Measurements from ENCODE around the gene ATP8B3.

DNA sequence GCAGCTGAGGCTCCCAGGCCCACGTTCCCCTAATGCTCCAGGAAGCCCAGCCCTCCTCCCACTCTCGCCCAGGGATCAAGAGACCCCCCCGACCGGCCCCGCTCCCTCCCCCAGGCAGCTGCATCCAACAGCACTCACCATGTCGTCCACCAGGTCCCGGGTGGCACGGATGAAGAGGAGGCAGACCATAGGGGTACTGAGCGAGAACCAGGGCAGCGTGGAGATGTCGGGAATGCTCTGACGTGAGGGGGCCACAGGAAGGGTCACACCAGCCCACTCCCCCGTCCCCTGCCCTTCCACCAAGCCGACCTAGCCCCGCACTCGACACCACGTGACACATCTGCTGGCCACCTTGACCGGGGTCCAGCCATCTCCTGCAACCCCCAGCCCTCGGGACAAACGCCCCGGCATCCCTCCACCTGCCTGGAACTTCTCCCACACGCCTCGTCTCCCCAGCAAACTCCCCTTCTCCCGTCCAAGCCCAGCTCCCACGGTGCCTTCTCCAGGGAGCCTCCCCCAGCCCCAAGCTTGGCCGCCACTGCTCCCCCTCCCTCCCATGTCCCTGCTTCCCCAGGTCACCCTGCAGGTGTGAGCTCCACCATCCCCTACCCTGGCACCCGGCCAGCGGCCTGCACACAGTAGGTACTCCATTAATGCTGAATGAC lies 4.9 kb downstream of the ATP8B3 start:
- TF ChIP-seq, protein P1, sequence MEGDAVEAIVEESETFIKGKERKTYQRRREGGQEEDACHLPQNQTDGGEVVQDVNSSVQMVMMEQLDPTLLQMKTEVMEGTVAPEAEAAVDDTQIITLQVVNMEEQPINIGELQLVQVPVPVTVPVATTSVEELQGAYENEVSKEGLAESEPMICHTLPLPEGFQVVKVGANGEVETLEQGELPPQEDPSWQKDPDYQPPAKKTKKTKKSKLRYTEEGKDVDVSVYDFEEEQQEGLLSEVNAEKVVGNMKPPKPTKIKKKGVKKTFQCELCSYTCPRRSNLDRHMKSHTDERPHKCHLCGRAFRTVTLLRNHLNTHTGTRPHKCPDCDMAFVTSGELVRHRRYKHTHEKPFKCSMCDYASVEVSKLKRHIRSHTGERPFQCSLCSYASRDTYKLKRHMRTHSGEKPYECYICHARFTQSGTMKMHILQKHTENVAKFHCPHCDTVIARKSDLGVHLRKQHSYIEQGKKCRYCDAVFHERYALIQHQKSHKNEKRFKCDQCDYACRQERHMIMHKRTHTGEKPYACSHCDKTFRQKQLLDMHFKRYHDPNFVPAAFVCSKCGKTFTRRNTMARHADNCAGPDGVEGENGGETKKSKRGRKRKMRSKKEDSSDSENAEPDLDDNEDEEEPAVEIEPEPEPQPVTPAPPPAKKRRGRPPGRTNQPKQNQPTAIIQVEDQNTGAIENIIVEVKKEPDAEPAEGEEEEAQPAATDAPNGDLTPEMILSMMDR (conservative IDR thresholded peaks at IDR 0.05; ENCODE audit: low read depth in 2 of 2) = no peak
- TF ChIP-seq JUNB (IDR thresholded peaks at IDR 0.05; ENCODE audit: unreplicated experiment) (no peak), ETS1 (IDR thresholded peaks at IDR 0.05) (no peak), POLR2AphosphoS5 (IDR thresholded peaks at IDR 0.05; ENCODE audit: low read depth) (no peak), STAT1 (IDR thresholded peaks at IDR 0.05; ENCODE audit: unreplicated experiment) (no peak), EZH2phosphoT487 (IDR thresholded peaks at IDR 0.05; ENCODE audit: unreplicated experiment) (no peak), EZH2 (IDR thresholded peaks at IDR 0.05; ENCODE audit: low read depth, unreplicated experiment) (no peak)
- TF ChIP-seq, protein P2, sequence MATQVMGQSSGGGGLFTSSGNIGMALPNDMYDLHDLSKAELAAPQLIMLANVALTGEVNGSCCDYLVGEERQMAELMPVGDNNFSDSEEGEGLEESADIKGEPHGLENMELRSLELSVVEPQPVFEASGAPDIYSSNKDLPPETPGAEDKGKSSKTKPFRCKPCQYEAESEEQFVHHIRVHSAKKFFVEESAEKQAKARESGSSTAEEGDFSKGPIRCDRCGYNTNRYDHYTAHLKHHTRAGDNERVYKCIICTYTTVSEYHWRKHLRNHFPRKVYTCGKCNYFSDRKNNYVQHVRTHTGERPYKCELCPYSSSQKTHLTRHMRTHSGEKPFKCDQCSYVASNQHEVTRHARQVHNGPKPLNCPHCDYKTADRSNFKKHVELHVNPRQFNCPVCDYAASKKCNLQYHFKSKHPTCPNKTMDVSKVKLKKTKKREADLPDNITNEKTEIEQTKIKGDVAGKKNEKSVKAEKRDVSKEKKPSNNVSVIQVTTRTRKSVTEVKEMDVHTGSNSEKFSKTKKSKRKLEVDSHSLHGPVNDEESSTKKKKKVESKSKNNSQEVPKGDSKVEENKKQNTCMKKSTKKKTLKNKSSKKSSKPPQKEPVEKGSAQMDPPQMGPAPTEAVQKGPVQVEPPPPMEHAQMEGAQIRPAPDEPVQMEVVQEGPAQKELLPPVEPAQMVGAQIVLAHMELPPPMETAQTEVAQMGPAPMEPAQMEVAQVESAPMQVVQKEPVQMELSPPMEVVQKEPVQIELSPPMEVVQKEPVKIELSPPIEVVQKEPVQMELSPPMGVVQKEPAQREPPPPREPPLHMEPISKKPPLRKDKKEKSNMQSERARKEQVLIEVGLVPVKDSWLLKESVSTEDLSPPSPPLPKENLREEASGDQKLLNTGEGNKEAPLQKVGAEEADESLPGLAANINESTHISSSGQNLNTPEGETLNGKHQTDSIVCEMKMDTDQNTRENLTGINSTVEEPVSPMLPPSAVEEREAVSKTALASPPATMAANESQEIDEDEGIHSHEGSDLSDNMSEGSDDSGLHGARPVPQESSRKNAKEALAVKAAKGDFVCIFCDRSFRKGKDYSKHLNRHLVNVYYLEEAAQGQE (IDR thresholded peaks at IDR 0.05; ENCODE audit: unreplicated experiment) = no peak

Measured in GM23338 (cell line).